Measurements from ENCODE around the gene STK25.

Gene STK25

DNA sequence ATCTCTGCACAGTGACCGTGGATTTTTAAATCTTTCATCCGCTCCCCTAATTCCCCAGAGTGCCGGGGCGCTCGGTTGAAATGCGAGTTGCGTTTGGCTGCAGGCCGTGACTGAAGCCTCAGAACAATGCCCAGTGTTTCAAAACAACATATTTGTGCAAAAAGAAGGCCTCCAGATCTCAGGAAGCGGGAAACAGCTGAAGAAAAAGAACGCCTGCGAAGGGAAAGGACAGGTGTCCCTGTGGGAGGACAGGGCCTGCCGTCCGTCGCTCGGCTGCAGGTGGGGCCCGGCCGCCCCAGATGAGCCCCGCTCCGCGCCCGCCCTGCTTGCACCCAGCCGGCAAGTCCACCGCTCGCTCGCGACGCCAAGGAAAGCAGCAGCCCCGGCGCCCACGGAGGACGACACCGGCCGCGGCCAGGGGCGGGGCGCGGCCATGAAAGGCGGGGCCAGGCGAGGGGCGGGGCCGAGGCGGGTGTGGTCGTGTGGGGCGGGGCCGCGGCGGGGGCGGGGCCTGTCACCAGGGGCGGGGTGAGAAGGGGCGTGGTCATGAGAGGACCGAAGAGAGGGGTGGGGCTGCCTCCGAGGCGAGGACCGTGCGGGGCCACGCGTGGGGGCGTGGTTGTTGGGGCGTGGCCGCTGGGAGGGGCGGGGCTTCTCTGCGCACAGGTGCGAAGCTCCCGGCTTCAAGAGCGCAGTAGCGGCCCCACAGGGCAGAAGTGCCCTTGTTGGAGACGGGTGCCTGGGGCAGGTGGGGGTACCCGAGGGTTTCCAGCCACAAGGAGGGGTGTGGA lies 32.6 kb upstream of the STK25 start:
- POLR2A ChIA-PET (ENCODE audit: low non-redundant PET), result no interaction called here
- peak; percentile 93 for DNase-seq (ENCODE audit: low spot score)

DNA sequence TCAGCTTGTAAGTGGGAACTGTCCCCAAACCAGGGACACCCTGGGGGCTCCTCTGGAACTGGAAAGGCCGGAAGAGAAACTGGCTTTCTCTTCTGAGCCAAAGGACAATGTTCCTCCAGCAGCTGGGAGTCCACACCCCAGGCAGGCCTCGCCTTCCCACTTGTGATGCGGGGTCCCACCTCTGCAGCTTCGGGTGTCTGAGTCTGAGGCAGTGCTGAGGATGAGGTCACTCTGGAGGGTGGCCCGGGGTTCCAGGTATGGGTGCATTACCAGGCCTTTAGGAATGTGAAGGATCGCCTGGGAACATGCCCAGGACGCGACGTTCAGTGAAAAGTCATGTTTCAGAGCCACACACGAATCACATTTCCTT lies 32.0 kb upstream of the STK25 start:
- ChIA-PET POLR2A (ENCODE audit: low non-redundant PET) (no interaction called here), CTCF (no interaction called here)
- H3K27ac ChIP-seq, result peak overlapping the region; percentile 69
- peak; percentile 29 for DNase-seq (ENCODE audit: low spot score)
- TF ChIP-seq, protein P1, sequence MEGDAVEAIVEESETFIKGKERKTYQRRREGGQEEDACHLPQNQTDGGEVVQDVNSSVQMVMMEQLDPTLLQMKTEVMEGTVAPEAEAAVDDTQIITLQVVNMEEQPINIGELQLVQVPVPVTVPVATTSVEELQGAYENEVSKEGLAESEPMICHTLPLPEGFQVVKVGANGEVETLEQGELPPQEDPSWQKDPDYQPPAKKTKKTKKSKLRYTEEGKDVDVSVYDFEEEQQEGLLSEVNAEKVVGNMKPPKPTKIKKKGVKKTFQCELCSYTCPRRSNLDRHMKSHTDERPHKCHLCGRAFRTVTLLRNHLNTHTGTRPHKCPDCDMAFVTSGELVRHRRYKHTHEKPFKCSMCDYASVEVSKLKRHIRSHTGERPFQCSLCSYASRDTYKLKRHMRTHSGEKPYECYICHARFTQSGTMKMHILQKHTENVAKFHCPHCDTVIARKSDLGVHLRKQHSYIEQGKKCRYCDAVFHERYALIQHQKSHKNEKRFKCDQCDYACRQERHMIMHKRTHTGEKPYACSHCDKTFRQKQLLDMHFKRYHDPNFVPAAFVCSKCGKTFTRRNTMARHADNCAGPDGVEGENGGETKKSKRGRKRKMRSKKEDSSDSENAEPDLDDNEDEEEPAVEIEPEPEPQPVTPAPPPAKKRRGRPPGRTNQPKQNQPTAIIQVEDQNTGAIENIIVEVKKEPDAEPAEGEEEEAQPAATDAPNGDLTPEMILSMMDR (conservative IDR thresholded peaks at IDR 0.05; ENCODE audit: low read depth), result no peak

More for the DNA sequence above, 32.6 kb upstream of the STK25 start:
- TF ChIP-seq, protein P1 (conservative IDR thresholded peaks at IDR 0.05; ENCODE audit: low read depth), result no peak
- CTCF ChIA-PET, result no interaction called here
- H3K27ac ChIP-seq, result peak overlapping the region; percentile 69

DNA sequence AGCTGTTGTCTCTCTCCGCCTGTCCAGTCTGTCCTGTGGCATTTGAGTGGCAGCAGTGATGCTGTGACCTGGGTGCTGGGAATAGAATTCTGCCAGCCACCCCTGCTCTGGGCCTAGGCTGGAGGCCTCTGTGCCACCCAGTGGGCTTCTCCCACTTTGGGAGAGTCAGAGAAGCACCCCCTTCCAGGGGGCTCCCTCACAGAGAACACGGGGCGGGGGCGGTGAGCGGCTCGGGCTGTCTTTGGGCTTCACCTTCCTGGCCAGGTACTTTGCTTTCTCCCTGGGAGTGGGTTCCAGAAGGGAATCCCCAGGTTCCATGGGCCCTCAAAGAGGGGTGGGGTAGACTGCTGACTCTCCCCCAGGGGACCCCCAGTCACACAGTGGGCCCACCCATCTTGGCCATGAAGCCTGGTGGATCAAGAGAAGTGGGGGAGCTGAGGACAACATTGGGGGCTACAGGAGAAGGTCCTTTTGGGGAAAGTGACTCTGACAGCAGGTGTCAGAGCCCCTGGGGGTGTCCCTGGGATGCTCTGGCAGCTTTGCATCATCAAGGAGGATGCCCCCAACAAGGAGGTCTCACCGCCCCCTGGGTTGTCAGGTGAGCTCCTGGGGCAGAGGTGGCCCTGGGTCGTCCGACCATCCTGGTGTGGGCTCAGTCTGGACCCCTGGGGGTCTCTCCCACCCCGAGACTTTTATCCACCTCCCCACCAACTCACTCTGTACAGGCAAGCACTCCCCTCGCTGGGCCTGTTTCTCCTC lies 31.4 kb upstream of the STK25 start:
- peak overlapping the region; percentile 69 for H3K27ac ChIP-seq
- TF ChIP-seq, protein P1 (conservative IDR thresholded peaks at IDR 0.05; ENCODE audit: low read depth), result no peak
- POLR2A ChIA-PET (ENCODE audit: low non-redundant PET), result no interaction called here
- CTCF ChIA-PET, result no interaction called here
- no peak for DNase-seq (ENCODE audit: low spot score)

- TF ChIP-seq, protein P1 (conservative IDR thresholded peaks at IDR 0.05; ENCODE audit: low read depth), result no peak
- DNase-seq (ENCODE audit: low spot score), result no peak
- no peak overlapping the region for H3K27ac ChIP-seq
- CTCF ChIA-PET, result no interaction called here
- POLR2A ChIA-PET (ENCODE audit: low non-redundant PET), result no interaction called here
Measured at GRCh38 chr2:241538838-241539615, 30.6 kb upstream of the STK25 start.

GRCh38 chr2:241535871-241536655 lies 27.7 kb upstream of the STK25 start:
- H3K27ac ChIP-seq, result no peak overlapping the region
- POLR2A ChIA-PET (ENCODE audit: low non-redundant PET), result no interaction called here
- DNase-seq (ENCODE audit: low spot score), result no peak
- CTCF ChIA-PET, result no interaction called here
- TF ChIP-seq, protein P1 (conservative IDR thresholded peaks at IDR 0.05; ENCODE audit: low read depth), result no peak

Data from RWPE1 (cell line).